ENCODE data around the gene FN1. TPM values are rescaled to one million over a fixed set of nuclear protein-coding genes. Genes with fewer than 3 reads are reported as not detected.

Gene FN1
- total and polyA plus RNA-seq, 2 of the 8 experiments (the other 6 are each of a cell fraction or from before 2014, with no cell fraction given), result 42.9 to 109 TPM

DNA sequence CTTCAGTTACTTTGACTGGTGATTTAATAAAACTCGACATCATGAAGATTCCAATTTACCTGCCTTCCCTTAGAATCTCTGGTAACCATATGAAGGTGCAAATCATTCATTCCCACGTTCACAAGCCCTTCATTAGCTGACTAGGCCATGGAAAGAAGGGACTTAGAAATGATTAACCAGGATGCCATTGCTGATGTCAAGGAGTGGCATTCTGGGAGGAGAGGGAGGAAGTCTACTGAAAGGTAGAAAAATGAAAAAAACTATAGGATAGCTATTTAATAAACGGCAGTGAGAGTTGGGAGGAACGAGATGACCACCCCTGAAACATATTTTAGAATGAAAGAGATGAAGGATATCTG lies 122.6 kb downstream of the FN1 start (continued):
- TF ChIP-seq SAP30 (IDR thresholded peaks at IDR 0.05; ENCODE audit: insufficient read depth, insufficient replicate concordance, low read length) (no peak), BCL11A (IDR thresholded peaks at IDR 0.05; ENCODE audit: low read depth in 2 of 2, low read length in 2 of 2) (no peak), CHD2 (IDR thresholded peaks at IDR 0.05; ENCODE audit: low read length) (no peak), TAF7 (optimal IDR thresholded peaks at IDR 0.05; ENCODE audit: borderline replicate concordance, low read depth, low read length) (no peak), NRF1 (IDR thresholded peaks at IDR 0.05; ENCODE audit: low read depth, low read length) (no peak), BACH1 (IDR thresholded peaks at IDR 0.05; ENCODE audit: low read length) (no peak), SP2 (IDR thresholded peaks at IDR 0.05; ENCODE audit: low read length) (no peak), CTBP2 (IDR thresholded peaks at IDR 0.05; ENCODE audit: borderline replicate concordance, insufficient read depth, insufficient read length, low read length) (no peak)
